K562 (cell line): ENCODE measurements around the gene HOXB6. TPM values are rescaled to one million over a fixed set of nuclear protein-coding genes. Genes with fewer than 3 reads are reported as not detected.
A peak's percentile ranks its signal among the peaks of the same experiment; 100 is the strongest.

Source experiments
- ATAC-seq: fragments of 200-7000 bp; cut with Tn5 transposase; 3 replicates; pipeline ENCODE4 v1.9.1; 2020; ENCODE audit warnings: moderate library complexity
- BruUV-seq: library from RNA; stranded (reverse); fragments of 400-500 nt; replicated peaks from 2 replicates; lab custom pipeline; 2021; lab: Mats Ljungman, UMichigan
- CTCF ChIA-PET: fragments of 300-600 bp; formaldehyde crosslinking; extraction: SDS; loops from one replicate; lab custom pipeline; 2021; ENCODE audit warnings: low intra/inter-chr PET ratio; lab: Yijun Ruan, JAX
- POLR2A ChIA-PET: fragments of 300-600, 350-650 bp; sonication (Branson Sonifier 250); formaldehyde crosslinking; extraction: SDS; loops from one replicate; lab custom pipeline; 2021; ENCODE audit warnings: antibody characterized with exemption, inconsistent platforms; lab: Yijun Ruan, JAX
- DNase-seq, 4 experiments: peaks; one replicate each; pipeline versions ENCODE4 v3.0.0 to v3.0.0-alpha.2; 2011 to 2018; ENCODE audit warnings: low spot score in 3 of 4, mixed read lengths in 3 of 4; ENCODE audit errors: extremely low read depth in 1 of 4
- FAIRE-seq: peaks from 2 replicates; lab custom pipeline; 2011; peaks lifted over from hg19 to GRCh38; lab: Jason Lieb, UNC
- H2AFZ ChIP-seq: 2 replicates; pipeline ENCODE4 v1.6.0; 2011; ENCODE audit warnings: low read depth, low read length, control low read depth, inconsistent platforms
- H3K27ac ChIP-seq: fragments of 200-600 bp; 3 replicates; pipeline ENCODE4 v1.8.0; 2011; ENCODE audit warnings: low read depth, mild to moderate bottlenecking, control low read depth, inconsistent platforms, low read length, moderate library complexity, mixed read lengths; ENCODE audit errors: extremely low read depth
- H3K27me3 ChIP-seq, 2 experiments: fragments of 300-600 bp in 1 of 2; 2 replicates in 1 of 2; 3 replicates in 1 of 2; pipeline versions ENCODE4 v1.6.0 to v1.8.0; 2011; ENCODE audit warnings: inconsistent platforms in 2 of 2, low read length in 2 of 2, mild to moderate bottlenecking in 1 of 2, mixed read lengths in 1 of 2, moderate library complexity in 1 of 2; ENCODE audit not compliant: control insufficient read depth in 2 of 2, insufficient read depth in 2 of 2
- H3K36me3 ChIP-seq: fragments of 300-600 bp; 3 replicates; pipeline ENCODE4 v1.8.0; 2011; ENCODE audit warnings: mild to moderate bottlenecking, low read length, inconsistent platforms; ENCODE audit not compliant: control insufficient read depth, insufficient read depth
- H3K4me1 ChIP-seq, 2 experiments: fragments of 200-600 bp in 1 of 2; replicated peaks in 1 of 2; 2 replicates in 1 of 2; 3 replicates in 1 of 2; pipeline versions ENCODE4 v1.5.1 to v1.8.0; 2011; ENCODE audit warnings: inconsistent platforms in 2 of 2, low read length in 2 of 2, mild to moderate bottlenecking in 1 of 2, mixed read lengths in 1 of 2, moderate library complexity in 1 of 2; ENCODE audit not compliant: control insufficient read depth in 2 of 2, insufficient read depth in 2 of 2
- H3K4me2 ChIP-seq: 2 replicates; pipeline ENCODE4 v1.6.1; 2011; ENCODE audit warnings: low read length, control low read depth, inconsistent platforms, mixed read lengths; ENCODE audit not compliant: insufficient read depth
- H3K4me3 ChIP-seq: fragments of 200-600 bp; sonication (generic), shearing (Covaris generic); 2 replicates; pipeline ENCODE4 v1.5.1; 2016; ENCODE audit warnings: control low read depth, inconsistent platforms
- H3K79me2 ChIP-seq: fragments of 200-600 bp; 3 replicates; pipeline ENCODE4 v1.8.0; 2011; ENCODE audit warnings: low read length, inconsistent platforms; ENCODE audit not compliant: control insufficient read depth, insufficient read depth
- H3K9ac ChIP-seq, 2 experiments: 2 replicates each; pipeline versions ENCODE4 v1.6.0 to v1.6.1; 2011; ENCODE audit warnings: low read depth in 2 of 2, low read length in 2 of 2, control low read depth in 1 of 2, inconsistent platforms in 1 of 2, mild to moderate bottlenecking in 1 of 2, mixed read lengths in 1 of 2; ENCODE audit not compliant: insufficient read depth in 1 of 2
- H3K9me1 ChIP-seq: one replicate; pipeline ENCODE4 v1.6.0; 2011; ENCODE audit warnings: inconsistent platforms, mild to moderate bottlenecking, low read length, moderate library complexity; ENCODE audit not compliant: control insufficient read depth, insufficient read depth
- H3K9me3 ChIP-seq: replicated peaks from 2 replicates; pipeline ENCODE4 v1.5.1; 2011; ENCODE audit warnings: low read depth, low read length, inconsistent platforms; ENCODE audit not compliant: control insufficient read depth, insufficient read depth
- H4K20me1 ChIP-seq: replicated peaks from 2 replicates; pipeline ENCODE4 v1.6.1; 2011; ENCODE audit warnings: low read length, inconsistent platforms, mixed read lengths; ENCODE audit not compliant: control insufficient read depth, insufficient read depth
- GABPA ChIP-seq: fragments of 200-800 bp; sonication (Bioruptor generic); conservative IDR thresholded peaks from 2 replicates; pipeline ENCODE4 v1.6.1; 2016; ENCODE audit warnings: low read depth, missing genetic modification characterization, missing compliant biosample characterization
- ZNF639 ChIP-seq, 2 experiments: fragments of 200-800 bp in 1 of 2; sonication (Bioruptor generic) in 1 of 2; sonication (generic) in 1 of 2; formaldehyde crosslinking in 1 of 2; IDR thresholded peaks in 1 of 2; conservative IDR thresholded peaks in 1 of 2; 2 replicates each; pipeline versions ENCODE4 v1.5.0 to v1.6.1; 2016 to 2020; ENCODE audit warnings: missing compliant biosample characterization in 1 of 2, missing genetic modification characterization in 1 of 2, missing genetic modification reagents in 1 of 2
- WGBS: fragments of 100-300 bp; shearing (Covaris generic); methylation state at CpG from one replicate; pipeline ENCODE4 v1.1.6; 2016; ENCODE audit warnings: low coverage, mixed read lengths; ENCODE audit not compliant: insufficient coverage; ENCODE audit errors: missing lambda C conversion rate; 5-methylcytosine and 5-hydroxymethylcytosine counted together
- in situ Hi-C: fragments of 300-500 bp; cut with MboI; formaldehyde crosslinking; loops from 4 replicates; pipeline ENCODE4 v1.15.0; 2018; ENCODE audit warnings: inconsistent platforms, mixed read lengths
- intact Hi-C: fragments of 100-400 bp; cut with micrococcal nuclease; formaldehyde crosslinking; loops from 2 replicates; pipeline ENCODE4 v1.14.2; 2022
- polyA plus RNA-seq, 8 experiments: library from polyadenylated mRNA; depleted of rRNA in 4 of 8; stranded (reverse) in 5 of 8; unstranded in 3 of 8; fragments of >200 nt; fragmentation: Nextera tagmentation in 2 of 8; fragmentation: Illumina TruSeq in 1 of 8; extraction: Ambion mirVana in 2 of 8; extraction: Trizol in 1 of 8; gene quantifications; 2 replicates each; pipeline versions ENCODE4 v1.2.1 to v1.2.3, GENCODE V29; 2011 to 2014; ENCODE audit warnings: inconsistent platforms in 1 of 8, missing spikeins in 1 of 8
- total RNA-seq, 7 experiments: library from RNA; depleted of rRNA in 6 of 7; stranded (reverse); fragments of >200 nt in 6 of 7; fragmentation: Illumina TruSeq in 2 of 7; extraction: Trizol in 2 of 7; gene quantifications; 2 replicates each; pipeline versions ENCODE4 v1.2.1 to v1.2.3, GENCODE V29; 2011 to 2021; ENCODE audit warnings: low replicate concordance in 1 of 7

Gene HOXB6
- total and polyA plus RNA-seq, 9 of the 15 experiments (the other 6 are each of a cell fraction or from before 2014, with no cell fraction given) = 1.2 to 14.8 (median 4.9) TPM

- 3% methylated on average over 6 of the region's 7 CpGs for WGBS
- no peaks in the 10 kb centered on the region for H3K9me1 ChIP-seq
- TF ChIP-seq ZNF639 (CRISPR knock-in tag; conservative IDR thresholded peaks at IDR 0.05 in 1 of 2, IDR thresholded peaks at IDR 0.05 in 1 of 2) = no peak
- TF ChIP-seq GABPA (tag) = peak; percentile 36
- intact Hi-C loops (loop anchor here (1.0 kb wide), 1 partner anchor 32 kb away; no protein-coding TSS in a partner anchor), in situ Hi-C loops (no loop called here)
- H3K79me2 ChIP-seq = peaks cover 97% of the 10 kb centered on the region
- H3K27ac ChIP-seq = peak overlapping the region; percentile 95
- H3K36me3 ChIP-seq = peaks cover 21% of the 10 kb centered on the region; the same call in 2 of the 3 replicates
- ChIA-PET POLR2A (interaction anchor here (0.7 to 1.0 kb wide), 7 partner anchors 9 to 275 kb away, joined by 3 to 5 read pairs (median 4); no protein-coding TSS in a partner anchor), CTCF (interaction anchor here (0.7 kb wide), 1 partner anchor 240 kb away, joined by 4 read pairs; no protein-coding TSS in a partner anchor)
- H3K9ac ChIP-seq = peak overlapping the region; percentile 95 to 97; a peak in 3 of 4 replicates
- H3K4me1 ChIP-seq = peaks cover 38 to 51% of the 10 kb centered on the region in 2 experiments
- peak overlapping the region; percentile 61; the same call in 1 of the 2 replicates for H2AFZ ChIP-seq
- H3K4me3 ChIP-seq = peak overlapping the region; percentile 71
- DNase-seq = peak in 1 of 4 experiments; percentile 31
- no TSS peak for BruUV-seq
- FAIRE-seq = no peak
- H3K4me2 ChIP-seq = peak overlapping the region; percentile 93
- H3K27me3 ChIP-seq = no peaks in the 10 kb centered on the region
- ATAC-seq = no peak
- no peaks in the 10 kb centered on the region for H4K20me1 ChIP-seq
- no peaks in the 10 kb centered on the region for H3K9me3 ChIP-seq
Measured at GRCh38 chr17:48579471-48579759, 25.4 kb downstream of the HOXB6 start.
